HEK293T (cell line): ENCODE results near the gene GALNS.

ENCODE experiments used
- CTCF ChIA-PET: fragments of 350-600 bp; formaldehyde crosslinking; extraction: SDS; loops from one replicate; lab custom pipeline; 2021; ENCODE audit warnings: antibody characterized with exemption, inconsistent platforms; lab: Yijun Ruan, JAX
- POLR2A ChIA-PET: fragments of 350-600 bp; formaldehyde crosslinking; extraction: SDS; loops from one replicate; lab custom pipeline; 2020; ENCODE audit warnings: antibody characterized with exemption, inconsistent platforms; lab: Yijun Ruan, JAX
- DNase-seq: peaks from one replicate; pipeline ENCODE4 v3.0.0; 2012; ENCODE audit warnings: mixed read lengths; ENCODE audit errors: extremely low spot score
- ARNT ChIP-seq: fragments of 450-650 bp; IDR thresholded peaks from 2 replicates; pipeline ENCODE4 v1.6.1; 2017; ENCODE audit warnings: mild to moderate bottlenecking
- BHLHE40 ChIP-seq: fragments of 450-650 bp; IDR thresholded peaks from 2 replicates; pipeline ENCODE4 v1.6.1; 2016; ENCODE audit warnings: mild to moderate bottlenecking, moderate library complexity, borderline replicate concordance
- CTBP1 ChIP-seq: fragments of 450-650 bp; IDR thresholded peaks from 2 replicates; pipeline ENCODE4 v1.6.1; 2016; ENCODE audit warnings: borderline replicate concordance
- ELF4 ChIP-seq: fragments of 450-650 bp; IDR thresholded peaks from 2 replicates; pipeline ENCODE4 v1.6.1; 2017; ENCODE audit warnings: antibody characterized with exemption
- FOXA1 ChIP-seq: fragments of 450-650 bp; IDR thresholded peaks from 2 replicates; pipeline ENCODE4 v1.6.1; 2016; ENCODE audit warnings: mild to moderate bottlenecking
- FOXK2 ChIP-seq: fragments of 450-650 bp; IDR thresholded peaks from 2 replicates; pipeline ENCODE4 v1.6.1; 2016; ENCODE audit warnings: mild to moderate bottlenecking
- FOXM1 ChIP-seq: fragments of 450-650 bp; IDR thresholded peaks from 2 replicates; pipeline ENCODE4 v1.6.1; 2017; ENCODE audit warnings: mild to moderate bottlenecking, borderline replicate concordance
- HDGF ChIP-seq: fragments of 450-650 bp; IDR thresholded peaks from 2 replicates; pipeline ENCODE4 v1.6.1; 2017; ENCODE audit warnings: antibody characterized with exemption, borderline replicate concordance
- L3MBTL2 ChIP-seq: fragments of 450-650 bp; conservative IDR thresholded peaks from 2 replicates; pipeline ENCODE4 v1.6.1; 2016; ENCODE audit warnings: mild to moderate bottlenecking
- LEF1 ChIP-seq: fragments of 450-650 bp; IDR thresholded peaks from 2 replicates; pipeline ENCODE4 v1.6.1; 2017; ENCODE audit warnings: mild to moderate bottlenecking, borderline replicate concordance
- NFRKB ChIP-seq: fragments of 450-650 bp; IDR thresholded peaks from 2 replicates; pipeline ENCODE4 v1.6.1; 2016; ENCODE audit warnings: mild to moderate bottlenecking, moderate library complexity
- SP1 ChIP-seq: fragments of 450-650 bp; IDR thresholded peaks from 2 replicates; pipeline ENCODE4 v1.6.1; 2017
- SUZ12 ChIP-seq: fragments of 450-650 bp; IDR thresholded peaks from 2 replicates; pipeline ENCODE4 v1.6.1; 2016; ENCODE audit warnings: mild to moderate bottlenecking
- TARDBP ChIP-seq: fragments of 450-650 bp; IDR thresholded peaks from 2 replicates; pipeline ENCODE4 v1.6.1; 2016
- ZNF384 ChIP-seq: fragments of 450-650 bp; IDR thresholded peaks from 2 replicates; pipeline ENCODE4 v1.6.1; 2016
- TF ChIP-seq, protein P1 (sequence below): fragments of 450-650 bp; IDR thresholded peaks from 2 replicates; pipeline ENCODE4 v1.6.1; 2016

GALNS gene

GRCh38 chr16:88782454-88783390 lies 74.0 kb downstream of the GALNS start:
- TF ChIP-seq FOXA1 (no peak), ARNT (no peak), CTBP1 (no peak), FOXM1 (no peak), HDGF (no peak), FOXK2 (no peak), ZNF384 (no peak), L3MBTL2 (no peak), SP1 (no peak), ELF4 (no peak)
- TF ChIP-seq, protein P1, sequence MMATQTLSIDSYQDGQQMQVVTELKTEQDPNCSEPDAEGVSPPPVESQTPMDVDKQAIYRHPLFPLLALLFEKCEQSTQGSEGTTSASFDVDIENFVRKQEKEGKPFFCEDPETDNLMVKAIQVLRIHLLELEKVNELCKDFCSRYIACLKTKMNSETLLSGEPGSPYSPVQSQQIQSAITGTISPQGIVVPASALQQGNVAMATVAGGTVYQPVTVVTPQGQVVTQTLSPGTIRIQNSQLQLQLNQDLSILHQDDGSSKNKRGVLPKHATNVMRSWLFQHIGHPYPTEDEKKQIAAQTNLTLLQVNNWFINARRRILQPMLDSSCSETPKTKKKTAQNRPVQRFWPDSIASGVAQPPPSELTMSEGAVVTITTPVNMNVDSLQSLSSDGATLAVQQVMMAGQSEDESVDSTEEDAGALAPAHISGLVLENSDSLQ: no peak
- ChIA-PET POLR2A (interaction anchor here (1.0 to 4.5 kb wide), 4 partner anchors 10 to 45 kb away, joined by 4 to 30 read pairs (median 8); partner anchors contain the start of gene CDT1), CTCF (interaction anchor here (2.2 kb wide), 1 partner anchor 46 kb away, joined by 9 read pairs; no protein-coding TSS in a partner anchor)
- DNase-seq: no peak

- ChIA-PET CTCF (interaction anchor here (0.5 to 2.2 kb wide), 3 partner anchors 35 to 44 kb away, joined by 3 to 9 read pairs (median 5); no protein-coding TSS in a partner anchor), POLR2A (interaction anchor here (1.4 to 4.5 kb wide), 4 partner anchors 9 to 28 kb away, joined by 4 to 30 read pairs (median 13); no protein-coding TSS in a partner anchor)
- no peak for DNase-seq
- TF ChIP-seq FOXA1 (no peak), FOXM1 (no peak), CTBP1 (no peak), LEF1 (no peak), TARDBP (no peak), SUZ12 (no peak), SP1 (no peak), FOXK2 (no peak), NFRKB (no peak)
- TF ChIP-seq, protein P1: no peak
Measured at GRCh38 chr16:88781140-88782077, 75.3 kb downstream of the GALNS start.

DNA sequence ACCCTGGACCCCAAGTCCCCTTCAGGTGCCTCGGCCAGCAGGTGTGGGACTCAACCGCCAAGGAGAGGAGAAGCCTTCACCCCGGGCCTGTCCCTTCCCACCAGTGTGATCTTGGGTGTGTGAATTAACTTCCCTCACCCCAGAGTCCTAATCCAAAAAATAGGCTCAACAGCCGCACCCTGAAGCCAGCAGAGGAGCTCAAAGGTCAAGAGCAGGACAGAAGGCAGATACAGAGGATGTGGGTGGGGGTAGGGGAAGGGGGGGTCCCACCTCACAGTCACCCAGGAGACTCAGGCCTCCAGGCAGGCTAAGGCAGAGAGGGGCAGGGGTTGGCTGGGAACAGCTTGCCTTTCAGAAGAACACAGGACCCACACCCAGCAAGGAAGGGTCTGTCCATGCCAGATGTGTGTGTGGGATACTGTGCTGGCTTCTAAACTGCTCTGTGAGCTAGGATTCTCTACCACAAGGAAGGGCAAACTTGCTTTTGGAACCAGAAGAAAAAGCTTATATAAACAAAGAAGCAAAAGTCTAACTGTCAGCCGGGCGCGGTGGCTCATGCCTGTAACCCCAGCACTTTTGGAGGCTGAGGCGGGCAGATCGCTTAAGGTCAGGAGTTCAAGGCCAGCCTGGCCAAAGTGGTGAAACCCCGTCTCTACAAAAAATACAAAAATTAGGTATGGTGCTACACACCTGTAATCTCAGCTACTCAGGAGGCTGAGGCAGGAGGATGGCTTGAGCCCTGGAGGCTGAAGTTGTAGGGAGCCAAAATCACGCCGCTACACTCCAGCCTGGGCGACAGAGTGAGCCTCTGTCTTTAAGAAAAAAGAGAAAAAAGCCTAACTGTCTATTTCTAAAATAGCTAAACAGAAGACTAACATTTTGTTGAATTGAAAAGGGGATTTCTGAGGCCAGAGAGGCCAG lies 76.3 kb downstream of the GALNS start:
- TF ChIP-seq CTBP1: no peak
- TF ChIP-seq FOXA1: no peak
- TF ChIP-seq, protein P1: no peak
- no peak for TF ChIP-seq L3MBTL2
- TF ChIP-seq SP1: no peak
- TF ChIP-seq ARNT: no peak
- TF ChIP-seq BHLHE40: no peak
- TF ChIP-seq SUZ12: no peak
- no peak for TF ChIP-seq NFRKB
- ChIA-PET CTCF (interaction anchor here (1.4 kb wide), 1 partner anchor 37 kb away, joined by 4 read pairs; no protein-coding TSS in a partner anchor), POLR2A (interaction anchor here (0.7 to 4.5 kb wide), 7 partner anchors 8 to 29 kb away, joined by 3 to 30 read pairs (median 4); no protein-coding TSS in a partner anchor)

GRCh38 chr16:88779406-88780141 lies 77.2 kb downstream of the GALNS start:
- TF ChIP-seq SP1: no peak
- TF ChIP-seq LEF1: no peak
- TF ChIP-seq NFRKB: no peak
- no peak for TF ChIP-seq TARDBP
- TF ChIP-seq FOXM1: no peak
- no peak for TF ChIP-seq HDGF
- no peak for TF ChIP-seq ELF4
- no peak for TF ChIP-seq ARNT
- no peak for TF ChIP-seq FOXK2
- TF ChIP-seq BHLHE40: no peak
- no peak for TF ChIP-seq CTBP1
- no peak for TF ChIP-seq FOXA1
- no peak for TF ChIP-seq SUZ12
- no peak for DNase-seq
- CTCF ChIA-PET: interaction anchor here (1.4 kb wide), 1 partner anchor 36 kb away, joined by 4 read pairs; no protein-coding TSS in a partner anchor
- POLR2A ChIA-PET: interaction anchor here (0.7 to 2.9 kb wide), 4 partner anchors 13 to 29 kb away, joined by 3 to 22 read pairs (median 4); no protein-coding TSS in a partner anchor

More for the DNA sequence above, 76.3 kb downstream of the GALNS start:
- DNase-seq: no peak
